NCI-H226 (cell line): Measurements from ENCODE around the gene RGPD4.

Source experiments
- DNase-seq: peaks from one replicate; pipeline ENCODE4 v3.0.0-alpha.2; 2015

Gene RGPD4

GRCh38 chr2:107932488-107932887 is 105.8 kb downstream of the RGPD4 start:
- DNase-seq = no peak

GRCh38 chr2:107932979-107933378 is 106.3 kb downstream of the RGPD4 start:
- no peak for DNase-seq

DNA sequence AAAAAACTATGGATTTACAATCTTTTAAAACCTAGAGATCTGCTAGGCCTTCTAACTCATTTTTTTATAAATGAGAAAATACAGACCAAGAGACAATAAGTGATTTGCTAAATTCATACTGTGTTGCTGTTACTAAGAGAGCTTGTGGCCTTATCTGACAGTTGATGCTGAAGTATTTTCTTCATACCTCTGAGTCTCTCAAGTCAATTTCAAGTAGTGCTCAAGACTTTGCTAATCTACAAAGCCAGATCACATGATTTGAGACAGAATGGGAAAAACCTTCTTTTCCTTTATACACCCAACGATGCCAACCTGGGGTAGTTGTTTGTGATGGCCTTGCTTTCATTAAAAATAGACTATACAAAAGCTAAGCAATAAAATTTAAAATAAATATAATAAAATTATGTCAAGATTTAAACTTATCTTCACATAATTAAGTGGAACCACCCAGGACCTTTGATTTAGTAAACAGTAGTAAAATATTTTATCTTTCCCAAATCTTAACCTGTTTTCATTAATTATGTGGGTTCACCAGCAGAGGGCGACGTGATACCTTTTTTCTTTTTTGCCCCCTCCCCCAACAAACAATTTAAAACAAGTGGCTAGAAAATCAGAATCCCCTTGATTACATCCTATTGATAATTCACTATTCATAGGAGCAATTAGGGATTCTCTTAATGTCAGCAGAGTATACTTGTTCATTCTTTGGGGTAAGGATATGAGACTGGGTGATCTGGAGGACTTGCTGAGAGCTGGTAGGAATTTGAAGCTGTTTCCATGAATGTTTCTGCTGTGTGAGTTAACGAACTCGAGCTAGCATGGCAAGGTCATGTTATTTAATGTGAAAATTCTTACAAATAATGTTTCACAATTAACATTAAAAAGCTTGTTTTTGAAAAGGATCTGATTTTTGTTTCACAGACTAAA is 110.0 kb downstream of the RGPD4 start:
- no peak for DNase-seq
